NCI-H2196 (cell line): ENCODE results near the gene PHAF1.

ENCODE experiments used
- DNase-seq: peaks from one replicate; lab custom pipeline; 2025; ENCODE audit not compliant: unreplicated experiment; lab: John Stamatoyannopoulos, UW

The PHAF1 gene

GRCh38 chr16:67192781-67193361 lies 83.1 kb downstream of the PHAF1 start:
- DNase-seq: no peak

- DNase-seq: no peak
Observed at GRCh38 chr16:67193536-67193935, 83.8 kb downstream of the PHAF1 start.

- DNase-seq: no peak
Observed at GRCh38 chr16:67194260-67194659, 84.5 kb downstream of the PHAF1 start.

GRCh38 chr16:67195676-67196075 lies 85.9 kb downstream of the PHAF1 start:
- DNase-seq: no peak

- DNase-seq: no peak
Observed at GRCh38 chr16:67196881-67197280, 87.1 kb downstream of the PHAF1 start.

GRCh38 chr16:67197704-67198103 lies 88.0 kb downstream of the PHAF1 start:
- DNase-seq: no peak
